K562 (cell line): Measurements from ENCODE around the gene HS3ST5. TPM values are rescaled to one million over a fixed set of nuclear protein-coding genes. Genes with fewer than 3 reads are reported as not detected.

Experiments used
- ATAC-seq: fragments of 200-7000 bp; cut with Tn5 transposase; 3 replicates; pipeline ENCODE4 v1.9.1; 2020; ENCODE audit warnings: moderate library complexity
- BruUV-seq: library from RNA; stranded (reverse); fragments of 400-500 nt; replicated peaks from 2 replicates; lab custom pipeline; 2021; lab: Mats Ljungman, UMichigan
- CTCF ChIA-PET: fragments of 300-600 bp; formaldehyde crosslinking; extraction: SDS; loops from one replicate; lab custom pipeline; 2021; ENCODE audit warnings: low intra/inter-chr PET ratio; lab: Yijun Ruan, JAX
- POLR2A ChIA-PET: fragments of 300-600, 350-650 bp; sonication (Branson Sonifier 250); formaldehyde crosslinking; extraction: SDS; loops from one replicate; lab custom pipeline; 2021; ENCODE audit warnings: antibody characterized with exemption, inconsistent platforms; lab: Yijun Ruan, JAX
- DNase-seq, 4 experiments: peaks; one replicate each; pipeline versions ENCODE4 v3.0.0 to v3.0.0-alpha.2; 2011 to 2018; ENCODE audit warnings: low spot score in 3 of 4, mixed read lengths in 3 of 4; ENCODE audit errors: extremely low read depth in 1 of 4
- FAIRE-seq: peaks from 2 replicates; lab custom pipeline; 2011; peaks lifted over from hg19 to GRCh38; lab: Jason Lieb, UNC
- H2AFZ ChIP-seq: 2 replicates; pipeline ENCODE4 v1.6.0; 2011; ENCODE audit warnings: low read depth, low read length, control low read depth, inconsistent platforms
- H3K27ac ChIP-seq: fragments of 200-600 bp; 3 replicates; pipeline ENCODE4 v1.8.0; 2011; ENCODE audit warnings: low read depth, mild to moderate bottlenecking, control low read depth, inconsistent platforms, low read length, moderate library complexity, mixed read lengths; ENCODE audit errors: extremely low read depth
- H3K27me3 ChIP-seq, 2 experiments: fragments of 300-600 bp in 1 of 2; 2 replicates in 1 of 2; 3 replicates in 1 of 2; pipeline versions ENCODE4 v1.6.0 to v1.8.0; 2011; ENCODE audit warnings: inconsistent platforms in 2 of 2, low read length in 2 of 2, mild to moderate bottlenecking in 1 of 2, mixed read lengths in 1 of 2, moderate library complexity in 1 of 2; ENCODE audit not compliant: control insufficient read depth in 2 of 2, insufficient read depth in 2 of 2
- H3K36me3 ChIP-seq: fragments of 300-600 bp; 3 replicates; pipeline ENCODE4 v1.8.0; 2011; ENCODE audit warnings: mild to moderate bottlenecking, low read length, inconsistent platforms; ENCODE audit not compliant: control insufficient read depth, insufficient read depth
- H3K4me1 ChIP-seq, 2 experiments: fragments of 200-600 bp in 1 of 2; replicated peaks in 1 of 2; 2 replicates in 1 of 2; 3 replicates in 1 of 2; pipeline versions ENCODE4 v1.5.1 to v1.8.0; 2011; ENCODE audit warnings: inconsistent platforms in 2 of 2, low read length in 2 of 2, mild to moderate bottlenecking in 1 of 2, mixed read lengths in 1 of 2, moderate library complexity in 1 of 2; ENCODE audit not compliant: control insufficient read depth in 2 of 2, insufficient read depth in 2 of 2
- H3K4me2 ChIP-seq: 2 replicates; pipeline ENCODE4 v1.6.1; 2011; ENCODE audit warnings: low read length, control low read depth, inconsistent platforms, mixed read lengths; ENCODE audit not compliant: insufficient read depth
- H3K4me3 ChIP-seq: fragments of 200-600 bp; sonication (generic), shearing (Covaris generic); 2 replicates; pipeline ENCODE4 v1.5.1; 2016; ENCODE audit warnings: control low read depth, inconsistent platforms
- H3K79me2 ChIP-seq: fragments of 200-600 bp; 3 replicates; pipeline ENCODE4 v1.8.0; 2011; ENCODE audit warnings: low read length, inconsistent platforms; ENCODE audit not compliant: control insufficient read depth, insufficient read depth
- H3K9ac ChIP-seq, 2 experiments: 2 replicates each; pipeline versions ENCODE4 v1.6.0 to v1.6.1; 2011; ENCODE audit warnings: low read depth in 2 of 2, low read length in 2 of 2, control low read depth in 1 of 2, inconsistent platforms in 1 of 2, mild to moderate bottlenecking in 1 of 2, mixed read lengths in 1 of 2; ENCODE audit not compliant: insufficient read depth in 1 of 2
- H3K9me1 ChIP-seq: one replicate; pipeline ENCODE4 v1.6.0; 2011; ENCODE audit warnings: inconsistent platforms, mild to moderate bottlenecking, low read length, moderate library complexity; ENCODE audit not compliant: control insufficient read depth, insufficient read depth
- H3K9me3 ChIP-seq: replicated peaks from 2 replicates; pipeline ENCODE4 v1.5.1; 2011; ENCODE audit warnings: low read depth, low read length, inconsistent platforms; ENCODE audit not compliant: control insufficient read depth, insufficient read depth
- H4K20me1 ChIP-seq: replicated peaks from 2 replicates; pipeline ENCODE4 v1.6.1; 2011; ENCODE audit warnings: low read length, inconsistent platforms, mixed read lengths; ENCODE audit not compliant: control insufficient read depth, insufficient read depth
- BCLAF1 ChIP-seq, 2 experiments: fragments of 450-650 bp in 1 of 2; IDR thresholded peaks; 2 replicates each; pipeline ENCODE4 v1.6.1; 2011 to 2017; ENCODE audit warnings: low read depth in 2 of 2, antibody characterized with exemption in 1 of 2, borderline replicate concordance in 1 of 2, low read length in 1 of 2, mild to moderate bottlenecking in 1 of 2, mixed read lengths in 1 of 2; ENCODE audit not compliant: control insufficient read depth in 1 of 2
- CREBBP ChIP-seq: IDR thresholded peaks from one replicate; pipeline ENCODE4 v1.6.1; 2012; ENCODE audit warnings: low read depth, mild to moderate bottlenecking, control low read depth, inconsistent platforms, low read length
- CTCFL ChIP-seq: IDR thresholded peaks from 2 replicates; pipeline ENCODE4 v1.6.1; 2011; ENCODE audit warnings: borderline replicate concordance, low read depth, mild to moderate bottlenecking, moderate library complexity, low read length; ENCODE audit not compliant: insufficient read depth, poor library complexity, severe bottlenecking
- DNMT1 ChIP-seq: fragments of 450-650 bp; IDR thresholded peaks from 2 replicates; pipeline ENCODE4 v1.6.1; 2016; ENCODE audit warnings: antibody characterized with exemption, mild to moderate bottlenecking
- HCFC1 ChIP-seq: IDR thresholded peaks from 2 replicates; pipeline ENCODE4 v1.6.1; 2012; ENCODE audit warnings: low read depth, low read length, improper control_type of control experiment
- HOMEZ ChIP-seq: fragments of 250-450 bp; sonication (Bioruptor Pico); IDR thresholded peaks from 2 replicates; pipeline ENCODE4 v1.4.0; 2020; ENCODE audit warnings: mild to moderate bottlenecking, moderate library complexity
- MED1 ChIP-seq: sonication (generic); formaldehyde crosslinking; IDR thresholded peaks from 2 replicates; pipeline ENCODE4 v1.8.1; 2023; ENCODE audit warnings: missing genetic modification reagents, borderline replicate concordance
- NR2F6 ChIP-seq: fragments of 450-650 bp; formaldehyde crosslinking; IDR thresholded peaks from 2 replicates; pipeline ENCODE4 v1.4.0; 2020; ENCODE audit warnings: mild to moderate bottlenecking
- SOX6 ChIP-seq: fragments of 450-650 bp; IDR thresholded peaks from 2 replicates; pipeline ENCODE4 v1.6.1; 2014; ENCODE audit warnings: mild to moderate bottlenecking
- SP2 ChIP-seq: IDR thresholded peaks from 2 replicates; pipeline ENCODE4 v1.6.1; 2011; ENCODE audit warnings: mild to moderate bottlenecking, low read depth, low read length, moderate library complexity; ENCODE audit not compliant: poor library complexity, severe bottlenecking; ENCODE audit errors: extremely low read depth
- WGBS: fragments of 100-300 bp; shearing (Covaris generic); methylation state at CpG from one replicate; pipeline ENCODE4 v1.1.6; 2016; ENCODE audit warnings: low coverage, mixed read lengths; ENCODE audit not compliant: insufficient coverage; ENCODE audit errors: missing lambda C conversion rate; 5-methylcytosine and 5-hydroxymethylcytosine counted together
- in situ Hi-C: fragments of 300-500 bp; cut with MboI; formaldehyde crosslinking; loops from 4 replicates; pipeline ENCODE4 v1.15.0; 2018; ENCODE audit warnings: inconsistent platforms, mixed read lengths
- intact Hi-C: fragments of 100-400 bp; cut with micrococcal nuclease; formaldehyde crosslinking; loops from 2 replicates; pipeline ENCODE4 v1.14.2; 2022
- polyA plus RNA-seq, 8 experiments: library from polyadenylated mRNA; depleted of rRNA in 4 of 8; stranded (reverse) in 5 of 8; unstranded in 3 of 8; fragments of >200 nt; fragmentation: Nextera tagmentation in 2 of 8; fragmentation: Illumina TruSeq in 1 of 8; extraction: Ambion mirVana in 2 of 8; extraction: Trizol in 1 of 8; gene quantifications; 2 replicates each; pipeline versions ENCODE4 v1.2.1 to v1.2.3, GENCODE V29; 2011 to 2014; ENCODE audit warnings: inconsistent platforms in 1 of 8, missing spikeins in 1 of 8
- total RNA-seq, 7 experiments: library from RNA; depleted of rRNA in 6 of 7; stranded (reverse); fragments of >200 nt in 6 of 7; fragmentation: Illumina TruSeq in 2 of 7; extraction: Trizol in 2 of 7; gene quantifications; 2 replicates each; pipeline versions ENCODE4 v1.2.1 to v1.2.3, GENCODE V29; 2011 to 2021; ENCODE audit warnings: low replicate concordance in 1 of 7
- TF ChIP-seq, protein P1 (sequence below): fragments of 450-650 bp; IDR thresholded peaks from one replicate; pipeline ENCODE4 v1.6.1; 2018; ENCODE audit warnings: mild to moderate bottlenecking, moderate library complexity; ENCODE audit not compliant: partially characterized antibody
- TF ChIP-seq, protein P2 (sequence below): fragments of 250-450 bp; sonication (Bioruptor Pico); IDR thresholded peaks from 2 replicates; pipeline ENCODE4 v1.8.0; 2021; ENCODE audit warnings: borderline replicate concordance, mild to moderate bottlenecking, moderate library complexity; ENCODE audit not compliant: poor library complexity, severe bottlenecking

The HS3ST5 gene
- total and polyA plus RNA-seq, 9 of the 15 experiments (the other 6 are each of a cell fraction or from before 2014, with no cell fraction given) = not detected

GRCh38 chr6:114366899-114367298, 24.1 kb upstream of the HS3ST5 start (continued):
- TF ChIP-seq, protein P1, sequence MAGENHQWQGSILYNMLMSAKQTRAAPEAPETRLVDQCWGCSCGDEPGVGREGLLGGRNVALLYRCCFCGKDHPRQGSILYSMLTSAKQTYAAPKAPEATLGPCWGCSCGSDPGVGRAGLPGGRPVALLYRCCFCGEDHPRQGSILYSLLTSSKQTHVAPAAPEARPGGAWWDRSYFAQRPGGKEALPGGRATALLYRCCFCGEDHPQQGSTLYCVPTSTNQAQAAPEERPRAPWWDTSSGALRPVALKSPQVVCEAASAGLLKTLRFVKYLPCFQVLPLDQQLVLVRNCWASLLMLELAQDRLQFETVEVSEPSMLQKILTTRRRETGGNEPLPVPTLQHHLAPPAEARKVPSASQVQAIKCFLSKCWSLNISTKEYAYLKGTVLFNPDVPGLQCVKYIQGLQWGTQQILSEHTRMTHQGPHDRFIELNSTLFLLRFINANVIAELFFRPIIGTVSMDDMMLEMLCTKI = no peak
- TF ChIP-seq HOMEZ (CRISPR knock-in tag) (no peak), SP2 (no peak), SOX6 (no peak), HCFC1 (no peak)

- in situ Hi-C loops = no loop called here
- no peak for DNase-seq
- no peak overlapping the region for H3K27ac ChIP-seq
- H3K27me3 ChIP-seq = no peaks in the 10 kb centered on the region
- H3K9me3 ChIP-seq = no peaks in the 10 kb centered on the region
- BruUV-seq = no TSS peak
- H3K4me1 ChIP-seq = no peaks in the 10 kb centered on the region
- no peaks in the 10 kb centered on the region for H3K36me3 ChIP-seq
- CTCF ChIA-PET = no interaction called here
- no peak overlapping the region for H3K9ac ChIP-seq
- no peak for FAIRE-seq
- no peaks in the 10 kb centered on the region for H3K79me2 ChIP-seq
- no peak overlapping the region for H2AFZ ChIP-seq
- no peaks in the 10 kb centered on the region for H4K20me1 ChIP-seq
- POLR2A ChIA-PET = no interaction called here
- no peak overlapping the region for H3K4me2 ChIP-seq
- 0% methylated on average over 1 of the region's 1 CpG for WGBS
- ATAC-seq = no peak
- H3K9me1 ChIP-seq = no peaks in the 10 kb centered on the region
- H3K4me3 ChIP-seq = no peak overlapping the region
- intact Hi-C loops = no loop called here
- TF ChIP-seq BCLAF1 (IDR thresholded peaks at IDR 0.05; ENCODE audit: borderline replicate concordance in 1 of 2, control insufficient read depth in 1 of 2, low read depth in 2 of 2, low read length in 1 of 2) = no peak
- no peak for TF ChIP-seq DNMT1
- no peak for TF ChIP-seq MED1
- no peak for TF ChIP-seq CTCFL
- TF ChIP-seq, protein P2, sequence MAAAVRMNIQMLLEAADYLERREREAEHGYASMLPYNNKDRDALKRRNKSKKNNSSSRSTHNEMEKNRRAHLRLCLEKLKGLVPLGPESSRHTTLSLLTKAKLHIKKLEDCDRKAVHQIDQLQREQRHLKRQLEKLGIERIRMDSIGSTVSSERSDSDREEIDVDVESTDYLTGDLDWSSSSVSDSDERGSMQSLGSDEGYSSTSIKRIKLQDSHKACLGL (CRISPR knock-in tag) = no peak
- TF ChIP-seq CREBBP = no peak
- no peak for TF ChIP-seq NR2F6 (CRISPR knock-in tag)
Measured at GRCh38 chr6:114364301-114364700, 21.5 kb upstream of the HS3ST5 start.
